Osteocyte (in vitro differentiated cells): ENCODE measurements around the gene LRRK2. TPM values are rescaled to one million over a fixed set of nuclear protein-coding genes. Genes with fewer than 3 reads are reported as not detected.

Source experiments
- DNase-seq: peaks from one replicate; pipeline ENCODE4 v3.0.0; 2021; ENCODE audit warnings: mixed read lengths; ENCODE audit not compliant: unreplicated experiment; ENCODE audit errors: extremely low spot score
- H3K27ac Mint-ChIP-seq: one replicate; pipeline ENCODE4 v1.8.0; 2021; ENCODE audit warnings: mild to moderate bottlenecking, mixed read lengths; ENCODE audit not compliant: unreplicated experiment
- H3K27me3 Mint-ChIP-seq: one replicate; pipeline ENCODE4 v1.8.0; 2021; ENCODE audit warnings: mixed read lengths; ENCODE audit not compliant: unreplicated experiment
- H3K36me3 Mint-ChIP-seq: one replicate; pipeline ENCODE4 v1.8.0; 2021; ENCODE audit warnings: mixed read lengths; ENCODE audit not compliant: unreplicated experiment
- H3K4me1 Mint-ChIP-seq: one replicate; pipeline ENCODE4 v1.8.0; 2021; ENCODE audit warnings: mixed read lengths; ENCODE audit not compliant: unreplicated experiment
- H3K4me3 Mint-ChIP-seq: one replicate; pipeline ENCODE4 v1.8.0; 2021; ENCODE audit warnings: mild to moderate bottlenecking, moderate library complexity, mixed read lengths; ENCODE audit not compliant: unreplicated experiment
- H3K9me3 Mint-ChIP-seq: one replicate; pipeline ENCODE4 v1.8.0; 2021; ENCODE audit warnings: mixed read lengths; ENCODE audit not compliant: unreplicated experiment
- total RNA-seq: library from RNA; stranded (reverse); gene quantifications from 2 replicates; pipeline ENCODE4 v1.2.1, GENCODE V29; 2021
- TF ChIP-seq, protein P1 (sequence below): fragments of 200-600 bp; sonication (generic); IDR thresholded peaks from 2 replicates; pipeline ENCODE4 v1.5.0; 2021; ENCODE audit warnings: antibody characterized with exemption, mild to moderate bottlenecking, moderate library complexity

Gene LRRK2
- total RNA-seq, 1 donor from 2014 or later, result not detected

DNA sequence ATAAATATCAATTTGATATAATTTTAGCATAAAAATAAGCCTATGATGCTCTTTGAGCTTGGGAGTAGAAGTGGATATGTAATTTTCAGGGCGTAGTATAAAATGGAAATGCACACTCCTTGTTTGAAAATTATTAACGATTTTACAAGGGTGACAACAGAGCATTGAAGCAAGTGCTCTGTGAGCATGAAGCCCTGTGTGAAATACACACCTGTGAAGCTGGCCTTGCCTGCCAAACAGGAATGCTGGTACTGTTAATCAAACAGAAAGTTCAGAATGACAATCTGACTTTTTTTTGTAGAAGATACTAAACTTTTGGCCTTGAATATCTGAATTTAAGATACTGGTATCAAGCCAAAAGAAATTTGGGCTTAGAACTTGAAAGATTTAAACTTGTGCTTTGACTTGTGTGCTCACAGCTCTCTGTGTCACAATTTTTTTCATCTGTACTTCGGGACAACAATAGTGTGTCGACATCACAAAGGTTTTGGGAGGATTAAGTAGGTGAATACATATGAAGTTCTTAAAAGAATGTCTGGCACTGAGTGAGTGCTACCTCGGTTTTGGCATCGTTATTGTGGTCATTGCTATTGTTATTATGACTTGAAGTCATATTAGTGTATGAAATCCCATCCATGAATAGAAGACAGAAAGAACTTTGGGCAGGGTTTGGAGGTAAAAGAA lies 47.3 kb downstream of the LRRK2 start:
- Mint-ChIP-seq H3K4me3 (no peak overlapping the region), H3K9me3 (no peaks in the 10 kb centered on the region), H3K27ac (no peak overlapping the region), H3K27me3 (peaks cover 3% of the 10 kb centered on the region), H3K4me1 (no peaks in the 10 kb centered on the region), H3K36me3 (no peaks in the 10 kb centered on the region)
- no peak for DNase-seq
- TF ChIP-seq, protein P1, sequence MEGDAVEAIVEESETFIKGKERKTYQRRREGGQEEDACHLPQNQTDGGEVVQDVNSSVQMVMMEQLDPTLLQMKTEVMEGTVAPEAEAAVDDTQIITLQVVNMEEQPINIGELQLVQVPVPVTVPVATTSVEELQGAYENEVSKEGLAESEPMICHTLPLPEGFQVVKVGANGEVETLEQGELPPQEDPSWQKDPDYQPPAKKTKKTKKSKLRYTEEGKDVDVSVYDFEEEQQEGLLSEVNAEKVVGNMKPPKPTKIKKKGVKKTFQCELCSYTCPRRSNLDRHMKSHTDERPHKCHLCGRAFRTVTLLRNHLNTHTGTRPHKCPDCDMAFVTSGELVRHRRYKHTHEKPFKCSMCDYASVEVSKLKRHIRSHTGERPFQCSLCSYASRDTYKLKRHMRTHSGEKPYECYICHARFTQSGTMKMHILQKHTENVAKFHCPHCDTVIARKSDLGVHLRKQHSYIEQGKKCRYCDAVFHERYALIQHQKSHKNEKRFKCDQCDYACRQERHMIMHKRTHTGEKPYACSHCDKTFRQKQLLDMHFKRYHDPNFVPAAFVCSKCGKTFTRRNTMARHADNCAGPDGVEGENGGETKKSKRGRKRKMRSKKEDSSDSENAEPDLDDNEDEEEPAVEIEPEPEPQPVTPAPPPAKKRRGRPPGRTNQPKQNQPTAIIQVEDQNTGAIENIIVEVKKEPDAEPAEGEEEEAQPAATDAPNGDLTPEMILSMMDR, result no peak

DNA sequence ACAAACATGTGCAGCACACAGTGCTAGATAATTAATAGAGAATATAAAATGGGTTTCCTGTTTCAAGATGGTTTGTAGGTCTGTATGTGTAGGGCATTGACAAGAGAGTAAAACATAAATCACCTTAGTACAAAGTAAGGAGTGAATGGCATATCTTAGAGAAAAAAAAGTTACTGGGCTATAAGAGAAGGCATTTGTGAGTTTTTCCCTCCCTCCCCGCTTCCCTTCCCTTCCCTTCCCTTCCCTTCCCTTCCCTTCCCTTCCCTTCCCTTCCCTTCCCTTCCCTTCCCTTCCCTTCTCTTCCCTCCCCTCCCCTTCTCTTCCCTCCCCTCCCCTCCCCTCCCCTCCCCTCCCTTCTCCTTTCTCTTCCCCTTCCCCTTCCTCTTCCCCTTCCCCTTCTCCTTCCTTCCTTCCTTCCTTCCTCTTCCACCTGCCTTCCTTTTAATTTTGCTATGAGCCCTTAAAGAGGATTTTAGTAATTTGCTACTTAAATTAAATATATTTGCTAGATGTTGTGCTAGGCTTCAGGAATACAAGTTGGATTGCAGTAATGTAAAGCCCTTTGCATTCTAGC lies 57.1 kb downstream of the LRRK2 start:
- Mint-ChIP-seq H3K4me1 (no peaks in the 10 kb centered on the region), H3K4me3 (no peak overlapping the region), H3K27me3 (no peaks in the 10 kb centered on the region), H3K36me3 (no peaks in the 10 kb centered on the region), H3K9me3 (no peaks in the 10 kb centered on the region), H3K27ac (no peak overlapping the region)
- DNase-seq, result no peak
- TF ChIP-seq, protein P1, result no peak

DNA sequence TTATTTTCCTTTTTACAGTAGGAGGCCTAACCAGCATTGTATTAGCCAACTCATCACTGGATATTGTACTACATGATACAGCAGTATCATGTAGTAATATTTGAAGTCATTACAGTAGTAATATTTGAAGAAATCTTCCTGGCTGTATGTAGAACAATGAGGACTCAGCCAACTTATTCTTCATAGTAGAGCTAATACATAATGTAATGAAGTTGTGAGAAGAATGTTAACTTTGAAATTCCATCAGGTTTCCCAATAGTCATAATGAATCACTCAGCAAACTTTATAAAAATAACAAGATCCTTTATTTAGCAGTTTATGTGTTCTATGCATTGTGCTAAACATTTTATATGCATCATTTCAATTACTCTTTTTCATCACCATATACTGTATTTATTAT lies 61.8 kb downstream of the LRRK2 start:
- no peak for DNase-seq
- peaks cover 3% of the 10 kb centered on the region for H3K9me3 Mint-ChIP-seq

DNA sequence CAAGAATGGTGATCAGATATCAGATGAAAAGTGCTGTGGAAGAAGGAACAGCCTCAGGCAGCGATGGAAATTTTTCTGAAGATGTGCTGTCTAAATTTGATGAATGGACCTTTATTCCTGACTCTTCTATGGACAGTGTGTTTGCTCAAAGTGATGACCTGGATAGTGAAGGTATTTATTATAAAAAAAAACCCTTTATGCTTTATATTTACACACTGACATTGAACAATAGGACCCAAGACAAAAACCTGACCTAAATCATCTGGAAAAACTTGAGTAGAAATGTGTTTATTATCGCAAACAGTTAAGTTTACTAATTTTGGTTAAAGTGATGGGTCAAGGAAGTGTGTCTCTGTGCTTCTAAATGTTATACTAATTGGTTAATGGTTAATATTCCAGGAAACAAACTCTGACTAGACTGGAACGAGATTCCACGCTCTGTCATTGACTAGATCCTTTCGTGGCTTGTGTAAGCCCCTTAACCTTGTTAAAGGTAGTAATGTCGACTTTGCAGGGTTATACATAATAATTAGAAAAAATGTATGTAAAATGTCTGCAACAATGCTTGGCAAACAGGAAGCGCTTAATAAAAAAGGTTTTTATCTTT lies 62.7 kb downstream of the LRRK2 start:
- Mint-ChIP-seq H3K4me3 (no peak overlapping the region), H3K9me3 (peaks cover 3% of the 10 kb centered on the region), H3K27me3 (no peaks in the 10 kb centered on the region), H3K4me1 (no peaks in the 10 kb centered on the region), H3K36me3 (no peaks in the 10 kb centered on the region), H3K27ac (no peak overlapping the region)
- TF ChIP-seq, protein P1, result no peak
- no peak for DNase-seq

More for the DNA sequence above, 61.8 kb downstream of the LRRK2 start:
- H3K4me3 Mint-ChIP-seq, result no peak overlapping the region
- H3K27ac Mint-ChIP-seq, result no peak overlapping the region
- no peaks in the 10 kb centered on the region for H3K4me1 Mint-ChIP-seq
- no peaks in the 10 kb centered on the region for H3K36me3 Mint-ChIP-seq
- TF ChIP-seq, protein P1, result no peak
- H3K27me3 Mint-ChIP-seq, result no peaks in the 10 kb centered on the region

DNA sequence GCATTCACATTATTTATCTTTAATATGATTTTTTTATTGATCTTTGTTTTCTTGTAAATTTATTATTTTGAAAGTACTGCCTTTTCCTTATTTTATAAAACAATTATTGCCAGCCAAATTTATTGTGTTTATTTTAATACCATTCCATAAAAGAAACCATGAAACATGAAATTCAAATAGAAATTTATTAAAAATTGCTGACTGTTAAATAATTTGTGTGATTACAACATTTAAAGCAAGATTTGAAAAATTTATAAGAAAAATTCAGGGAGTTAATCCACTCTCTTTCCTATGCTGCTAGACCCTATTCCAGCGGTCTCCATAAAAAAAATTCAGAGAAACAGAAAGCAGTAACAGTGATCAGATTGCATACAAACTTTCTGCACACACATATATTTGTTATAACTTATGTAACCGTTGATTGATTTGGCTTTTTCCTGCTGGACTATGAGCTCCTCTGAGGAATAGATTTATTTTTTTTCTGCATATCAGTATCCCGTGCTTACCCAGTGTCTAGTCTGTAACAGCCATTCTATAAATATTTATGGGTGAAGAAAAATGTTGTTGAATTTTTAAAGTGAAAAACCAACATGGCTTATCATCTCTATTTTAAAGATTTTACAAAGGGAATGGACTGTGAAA lies 68.1 kb downstream of the LRRK2 start:
- H3K9me3 Mint-ChIP-seq, result peaks cover 3% of the 10 kb centered on the region
- no peak for DNase-seq
- no peaks in the 10 kb centered on the region for H3K27me3 Mint-ChIP-seq
- H3K4me1 Mint-ChIP-seq, result no peaks in the 10 kb centered on the region
- TF ChIP-seq, protein P1, result no peak
- H3K27ac Mint-ChIP-seq, result no peak overlapping the region
- no peak overlapping the region for H3K4me3 Mint-ChIP-seq
- no peaks in the 10 kb centered on the region for H3K36me3 Mint-ChIP-seq
